Measurements from ENCODE around the gene FER1L5.

GRCh38 chr2:96648306-96648930 is 5.9 kb downstream of the FER1L5 start:
- TF ChIP-seq POLR2A (IDR thresholded peaks at IDR 0.05; ENCODE audit: low read depth, low read length), result no peak
- TF ChIP-seq POLR2AphosphoS5 (IDR thresholded peaks at IDR 0.05; ENCODE audit: low read depth, low read length), result no peak
